Activated naive CD8-positive, alpha-beta T cell treated with anti-CD3 and anti-CD28 coated beads, Interleukin-2, amount 50 U/mL, for 16 hours (primary cell): ENCODE measurements around the gene SLCO3A1.

Experiments used
- DNase-seq: peaks from one replicate; pipeline ENCODE4 v3.0.0-alpha.2; 2020; ENCODE audit warnings: low read depth, low spot score

SLCO3A1 gene

DNA sequence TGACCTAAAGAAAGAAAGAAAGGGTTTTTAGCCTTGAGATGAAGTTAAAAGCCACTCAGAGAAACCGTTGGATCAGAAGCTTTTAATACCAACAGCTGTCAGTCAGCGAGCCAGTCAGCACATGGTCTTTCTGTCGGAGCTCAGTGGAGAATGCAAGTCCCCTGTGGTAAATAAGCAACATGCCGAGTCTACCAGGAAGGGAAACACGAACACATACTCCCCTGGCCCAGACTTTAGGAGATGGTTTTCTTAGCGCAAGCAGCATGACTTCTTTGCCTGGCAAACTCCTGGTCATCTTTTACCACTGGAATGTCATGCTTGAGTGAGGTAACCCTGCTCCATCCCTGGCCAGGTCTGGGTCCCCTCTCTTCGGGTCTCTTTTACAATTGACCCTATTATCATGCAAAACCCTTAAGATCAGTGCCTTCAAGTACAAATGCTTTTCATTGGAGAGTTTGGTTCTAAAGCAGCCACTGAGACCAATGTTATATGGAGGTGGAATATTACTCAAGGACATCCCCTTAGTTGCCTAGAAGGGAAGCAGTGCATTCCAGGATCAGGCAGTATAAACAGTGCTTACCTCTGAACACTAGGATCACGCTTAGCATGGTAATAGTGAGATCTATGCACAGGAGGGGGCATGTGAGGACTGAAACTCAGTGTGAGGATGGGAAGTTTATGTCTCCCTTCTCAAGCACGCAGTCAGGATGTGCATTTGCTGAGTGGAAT is 28.2 kb downstream of the SLCO3A1 start:
- DNase-seq = no peak

DNA sequence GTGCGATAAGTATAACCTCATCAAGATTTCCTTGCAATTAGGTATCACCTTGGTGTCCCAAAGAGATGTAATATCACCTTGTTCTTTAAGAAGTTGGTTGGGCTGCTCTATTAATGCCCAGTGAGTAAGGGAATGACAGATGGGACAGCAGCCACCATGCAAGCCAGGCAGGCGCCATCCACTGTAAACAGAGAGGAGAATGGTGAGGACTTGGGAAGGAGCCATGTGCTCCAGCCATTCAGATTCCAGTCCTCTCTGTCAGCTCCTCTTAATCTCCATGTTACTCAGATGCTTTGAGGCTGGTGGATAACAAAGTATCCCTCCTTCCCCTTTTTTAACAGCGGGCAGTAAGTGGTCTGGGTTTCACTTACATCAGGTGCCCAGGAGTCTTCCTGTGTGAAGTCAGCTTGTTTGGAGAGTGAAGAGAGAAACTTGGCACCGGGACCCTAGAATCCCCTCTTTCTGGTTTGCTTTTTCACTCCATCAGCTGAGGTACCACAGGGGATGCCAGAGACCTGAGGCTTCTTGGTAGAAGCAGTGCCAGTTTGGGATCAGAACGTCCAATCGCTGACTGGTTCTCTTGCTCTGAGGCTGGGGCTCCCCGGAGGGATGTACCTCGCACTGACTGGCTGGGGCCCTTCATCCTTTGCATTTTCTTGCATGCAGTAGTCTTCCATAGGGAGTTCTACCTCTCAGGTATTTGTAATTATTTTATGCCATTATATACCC is 29.5 kb downstream of the SLCO3A1 start:
- DNase-seq = no peak

DNA sequence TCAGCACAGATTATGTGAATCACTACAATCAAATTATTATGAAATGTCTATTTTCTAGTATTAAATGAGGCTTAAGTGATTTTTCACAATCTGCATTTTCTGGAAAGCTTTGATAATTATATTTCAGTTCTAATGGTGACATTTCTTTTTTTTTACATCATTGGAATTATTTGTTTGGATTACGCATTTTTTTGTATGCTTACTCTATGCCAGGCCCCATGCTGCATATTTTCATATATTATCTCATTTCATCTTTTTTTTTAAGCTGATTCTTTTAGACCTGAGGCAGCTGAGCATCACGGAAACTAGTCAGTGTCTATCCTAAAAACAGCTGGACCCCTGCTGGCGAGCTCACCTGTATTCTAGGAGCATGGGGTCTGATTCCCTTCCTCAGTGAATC is 31.1 kb downstream of the SLCO3A1 start:
- DNase-seq = no peak

DNA sequence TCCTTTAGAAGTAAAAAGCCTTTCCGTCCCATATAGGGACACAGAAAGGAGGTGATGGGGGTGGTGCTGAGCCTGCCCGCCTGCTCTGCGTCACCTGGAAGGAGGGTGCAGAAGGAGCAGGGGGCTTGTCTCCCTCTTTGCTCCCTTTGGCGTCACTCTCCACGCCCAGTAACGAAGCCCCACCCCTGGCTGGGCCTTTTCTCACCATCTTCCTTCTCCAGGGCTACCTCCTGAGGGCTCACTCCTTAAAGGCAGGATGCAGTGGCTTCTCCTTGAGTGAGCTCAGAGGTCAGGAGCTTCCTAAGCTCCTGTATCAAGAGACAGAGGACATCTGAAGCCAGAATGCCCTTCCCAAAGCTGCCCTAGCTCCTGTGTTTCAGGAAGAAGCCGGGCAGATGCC is 31.5 kb downstream of the SLCO3A1 start:
- no peak for DNase-seq

DNA sequence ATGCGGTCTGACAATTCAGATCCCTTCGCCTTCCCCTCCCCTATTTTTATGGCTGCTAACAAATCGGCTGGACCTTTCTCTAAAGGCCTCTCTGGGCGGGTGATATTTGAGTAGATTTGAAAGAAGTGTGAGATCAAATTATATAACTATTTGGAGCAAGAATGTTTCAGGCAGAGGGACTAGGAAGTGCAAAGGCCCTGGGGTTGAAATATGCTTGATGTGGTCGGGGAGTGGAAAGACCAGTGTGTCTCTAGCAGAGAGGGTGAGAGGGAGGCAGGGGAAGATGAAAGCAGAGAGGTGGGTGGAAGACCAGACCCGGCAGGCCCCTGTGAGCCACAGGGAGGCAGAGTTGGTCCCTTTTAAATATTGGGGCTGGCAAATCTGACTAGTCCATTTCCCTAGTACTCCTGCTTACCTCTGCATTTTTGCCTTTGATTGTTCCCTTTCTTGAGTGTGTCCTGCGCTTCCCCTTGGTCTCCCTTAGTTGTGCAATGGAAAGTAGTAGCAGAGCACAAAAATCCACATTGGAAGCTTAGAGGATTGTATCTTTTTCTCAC is 32.3 kb downstream of the SLCO3A1 start:
- DNase-seq = no peak

DNA sequence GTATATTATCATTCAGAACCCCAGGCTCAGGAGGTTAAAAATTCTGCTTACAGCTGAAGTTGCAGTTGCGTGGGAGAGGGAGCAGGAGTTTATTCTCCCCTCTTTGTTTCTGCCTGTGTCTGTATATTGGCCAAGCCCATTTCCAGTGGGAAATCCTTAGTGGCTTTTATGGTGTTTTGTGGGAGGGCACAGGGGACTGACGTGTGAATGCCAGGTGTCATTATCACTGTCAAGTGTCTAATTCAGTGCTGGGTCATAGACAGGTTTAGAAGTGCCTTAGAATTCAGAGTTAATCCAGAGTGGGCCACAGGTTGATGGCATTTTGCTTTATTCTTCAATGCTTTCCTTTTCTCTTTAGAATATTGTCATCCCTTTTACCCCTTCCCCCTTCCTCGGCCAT is 33.4 kb downstream of the SLCO3A1 start:
- no peak for DNase-seq

DNA sequence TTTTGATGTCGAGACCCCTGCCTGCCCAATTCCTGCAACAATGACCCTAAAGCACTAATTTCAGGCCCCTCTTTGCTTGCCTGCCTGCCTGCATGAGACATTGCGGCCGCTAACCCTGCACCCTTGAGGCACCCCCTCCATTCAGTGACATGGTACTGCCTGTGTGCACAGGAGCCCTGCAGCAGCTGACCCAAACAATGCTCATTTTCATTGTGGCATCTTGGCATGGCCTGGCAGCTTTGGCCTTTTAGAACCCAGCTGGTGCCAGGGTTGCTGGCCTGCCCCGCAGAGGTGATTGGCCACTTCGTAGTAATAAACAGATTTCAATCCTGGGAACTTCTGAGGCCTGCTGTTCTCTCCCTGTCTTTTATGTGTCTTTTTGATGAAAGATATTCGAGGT is 33.8 kb downstream of the SLCO3A1 start:
- no peak for DNase-seq

DNA sequence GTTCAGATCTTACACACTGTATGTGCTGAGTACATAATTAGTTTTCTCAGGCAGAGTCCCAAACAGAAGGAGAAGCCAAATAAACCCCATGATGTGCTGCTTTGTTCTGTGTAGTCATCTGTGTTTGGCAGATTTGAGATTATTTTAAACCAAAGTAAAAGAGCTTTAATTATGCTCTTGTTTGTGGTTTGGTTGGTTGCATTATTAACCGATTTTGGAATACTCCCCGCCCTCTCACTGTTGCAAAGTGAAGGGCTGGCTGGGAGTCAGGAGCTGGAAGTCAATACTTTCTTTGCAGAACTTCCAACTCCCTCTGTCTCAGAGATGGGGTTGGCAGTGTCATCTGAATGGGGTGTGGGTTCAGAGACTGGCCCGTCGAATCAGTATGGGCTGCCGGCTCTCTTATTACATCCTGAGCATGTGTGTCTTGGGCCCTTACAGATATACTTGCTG is 34.4 kb downstream of the SLCO3A1 start:
- no peak for DNase-seq

DNA sequence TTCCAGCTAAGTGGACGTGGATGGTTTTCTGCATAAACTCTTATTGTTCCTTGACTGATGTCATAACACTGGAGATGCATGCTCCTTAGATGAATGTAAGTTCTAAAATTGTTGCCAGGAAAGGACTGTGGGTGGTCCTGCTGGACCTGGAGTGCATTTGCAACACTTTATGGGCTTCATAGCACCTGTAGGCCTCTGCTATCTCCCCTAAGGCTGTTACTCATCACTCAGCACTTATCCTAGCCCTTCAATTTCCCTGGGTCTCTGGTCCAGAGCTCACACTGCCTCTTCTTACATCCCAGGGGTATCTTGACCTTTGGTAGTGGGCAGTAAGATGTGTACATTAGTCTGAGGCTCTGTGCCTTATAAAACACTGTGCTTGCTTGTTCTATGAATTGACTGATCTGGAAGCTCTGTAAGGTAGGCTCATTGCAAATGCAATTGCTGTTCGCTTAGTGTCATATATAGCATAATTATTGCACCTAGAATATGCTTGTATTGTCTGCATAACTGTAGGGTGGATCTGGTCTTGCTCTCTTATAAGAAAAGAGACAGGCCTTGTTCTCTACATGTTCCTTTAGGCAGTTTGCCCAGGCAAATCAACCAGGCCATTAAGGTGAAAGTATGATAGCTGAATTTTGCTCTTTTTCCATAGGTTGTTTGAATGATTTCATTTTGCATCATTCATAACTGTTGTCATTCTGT is 35.8 kb downstream of the SLCO3A1 start:
- no peak for DNase-seq

DNA sequence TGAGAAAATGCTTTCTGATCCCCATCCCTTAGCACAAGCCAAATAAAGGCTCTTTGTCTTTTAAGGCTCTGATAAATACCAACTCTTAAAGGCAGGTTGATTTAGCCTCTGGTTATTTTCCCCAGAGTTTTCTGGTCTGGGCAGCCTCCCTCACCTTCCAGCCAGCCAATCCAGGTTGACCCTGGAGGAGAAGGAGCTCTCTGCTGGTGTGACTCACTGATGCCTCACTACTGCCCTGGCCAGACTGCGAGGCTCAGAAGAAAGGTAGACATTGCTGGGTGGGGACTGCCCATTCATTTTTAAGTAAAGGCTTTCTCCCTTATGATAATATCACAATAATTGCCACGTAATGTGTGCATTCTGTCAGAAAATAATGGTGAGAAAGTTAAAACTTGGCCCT is 37.1 kb downstream of the SLCO3A1 start:
- no peak for DNase-seq

DNA sequence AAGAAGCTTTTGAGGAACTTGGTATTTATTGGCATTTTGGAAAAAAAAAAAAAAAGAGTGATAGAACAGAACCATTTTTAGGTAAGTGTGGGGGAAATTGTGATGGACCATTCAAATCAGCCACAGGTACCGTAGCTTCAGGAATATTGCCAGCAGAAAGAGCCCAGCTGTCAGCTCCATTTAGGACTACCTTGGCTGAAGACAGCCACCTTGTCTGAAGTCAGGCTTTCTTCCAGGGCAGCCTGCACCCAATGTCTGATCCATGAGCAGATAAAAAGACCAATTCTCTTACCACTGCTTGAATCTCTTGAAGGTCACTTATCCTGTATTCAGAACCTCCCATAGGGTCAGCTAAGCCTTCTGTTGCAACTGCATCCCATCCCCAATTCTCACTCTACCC is 37.6 kb downstream of the SLCO3A1 start:
- no peak for DNase-seq

DNA sequence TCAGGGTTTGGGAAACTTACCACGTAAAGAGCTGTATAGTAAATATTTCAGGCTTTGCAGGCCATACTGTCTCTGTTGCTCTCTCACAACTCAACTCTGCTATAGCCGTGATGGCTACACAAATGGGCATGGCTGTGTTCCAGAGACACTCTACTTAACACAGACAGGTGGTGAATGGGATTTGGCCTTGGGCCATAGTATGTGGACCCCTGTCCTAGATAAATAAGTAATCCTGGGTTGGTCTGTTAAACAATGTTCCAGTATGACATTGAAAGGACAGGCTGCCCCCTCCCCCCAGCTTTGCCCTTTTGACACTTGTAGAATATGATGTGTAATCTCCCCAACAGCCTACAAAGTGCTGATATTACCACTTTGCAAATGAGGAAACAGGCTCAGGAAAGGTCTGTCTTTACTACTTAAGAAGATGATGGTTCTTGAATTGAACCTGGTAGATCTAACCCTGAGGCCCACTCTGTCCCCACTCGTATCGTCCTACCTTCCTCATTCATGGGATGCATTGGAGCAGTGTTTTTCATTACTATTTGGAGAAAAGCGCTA is 38.4 kb downstream of the SLCO3A1 start:
- DNase-seq = no peak

DNA sequence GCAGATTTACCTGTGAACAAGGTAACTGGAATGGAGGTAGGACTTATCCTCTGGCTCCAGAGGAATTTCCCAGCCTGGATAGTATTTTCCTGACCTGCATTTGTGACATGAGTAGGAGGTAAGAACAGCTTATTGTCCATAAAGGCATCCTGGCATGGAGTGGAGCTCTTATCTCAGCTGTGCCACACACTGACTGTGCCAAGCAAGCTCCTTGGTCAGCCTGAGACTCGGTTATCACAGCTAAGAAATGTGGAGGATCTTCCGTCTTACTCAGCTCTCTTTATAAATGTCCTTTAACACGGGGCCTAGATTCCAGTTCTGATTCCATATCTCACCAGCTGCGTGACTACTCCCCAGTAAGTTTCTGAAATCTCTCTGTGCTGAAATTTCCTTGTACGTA is 38.9 kb downstream of the SLCO3A1 start:
- no peak for DNase-seq

DNA sequence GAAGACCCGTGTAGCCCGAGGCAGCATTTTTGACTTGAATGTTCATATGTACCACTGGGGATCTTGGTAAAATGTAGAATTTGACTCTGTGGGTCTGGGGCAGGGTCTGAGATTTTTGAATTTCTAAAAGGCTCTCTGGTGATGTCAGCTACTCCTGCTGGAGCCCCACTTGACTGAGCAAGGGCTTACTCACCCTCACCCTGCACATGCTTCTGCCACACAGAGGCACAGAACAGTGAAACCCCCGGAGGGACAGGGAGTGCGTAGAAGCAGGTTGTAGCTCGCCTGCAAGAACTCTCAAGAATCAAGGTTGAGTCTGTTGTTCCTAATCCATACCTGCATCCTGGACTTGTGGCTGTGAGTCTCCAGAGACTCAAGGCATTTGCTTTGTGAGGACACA is 41.1 kb downstream of the SLCO3A1 start:
- no peak for DNase-seq

DNA sequence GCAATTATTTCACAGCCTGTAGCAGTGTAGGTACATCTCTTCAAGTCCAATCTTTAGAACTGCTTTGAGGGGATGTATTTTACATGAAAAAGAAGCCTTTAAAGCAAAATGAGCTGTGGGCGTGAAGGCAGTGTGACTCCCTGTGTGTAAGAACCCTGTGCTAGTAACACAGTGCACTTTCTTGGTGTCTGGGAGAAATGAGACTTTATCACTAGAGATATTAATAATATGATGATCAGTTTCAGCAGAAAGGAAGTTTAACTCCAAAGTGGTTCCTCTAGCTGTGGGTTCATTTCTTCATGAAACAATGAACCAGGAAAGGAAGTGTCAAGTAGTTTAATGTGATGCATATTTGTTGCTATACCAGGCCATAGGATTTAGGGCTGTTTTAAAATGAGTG is 41.5 kb downstream of the SLCO3A1 start:
- no peak for DNase-seq

DNA sequence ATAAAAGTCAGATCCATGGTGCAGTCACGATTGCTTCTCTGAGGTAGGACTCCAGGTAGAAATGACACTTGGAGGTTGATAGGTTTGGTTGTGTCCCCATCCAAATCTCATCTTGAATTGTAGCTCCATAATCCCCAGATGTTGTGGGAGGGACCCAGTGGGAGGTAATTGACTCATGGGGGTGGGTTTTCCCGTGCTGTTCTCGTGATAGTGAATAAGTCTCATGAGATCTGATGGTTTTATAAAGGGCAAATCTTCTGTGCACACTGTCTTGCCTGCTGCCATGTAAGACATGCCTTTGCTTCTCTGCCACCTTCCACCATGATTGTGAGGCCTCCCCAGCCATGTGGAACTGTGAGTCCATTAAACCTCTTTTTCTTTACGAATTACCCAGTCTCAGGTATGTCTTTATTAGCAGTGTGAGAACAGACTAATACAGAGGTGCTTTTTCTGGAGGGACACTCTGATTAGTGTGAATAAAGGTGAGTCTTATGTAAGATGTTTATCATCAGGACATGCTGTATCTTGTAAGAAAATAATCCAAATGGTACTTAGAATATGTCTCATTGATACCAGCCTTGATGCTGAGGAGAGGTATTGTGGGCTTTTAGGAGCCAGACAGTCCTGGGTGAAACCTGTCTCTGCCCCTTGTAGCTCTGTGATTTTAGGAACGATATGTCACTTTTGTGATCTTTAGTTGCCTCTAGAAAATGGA is 43.0 kb downstream of the SLCO3A1 start:
- no peak for DNase-seq

DNA sequence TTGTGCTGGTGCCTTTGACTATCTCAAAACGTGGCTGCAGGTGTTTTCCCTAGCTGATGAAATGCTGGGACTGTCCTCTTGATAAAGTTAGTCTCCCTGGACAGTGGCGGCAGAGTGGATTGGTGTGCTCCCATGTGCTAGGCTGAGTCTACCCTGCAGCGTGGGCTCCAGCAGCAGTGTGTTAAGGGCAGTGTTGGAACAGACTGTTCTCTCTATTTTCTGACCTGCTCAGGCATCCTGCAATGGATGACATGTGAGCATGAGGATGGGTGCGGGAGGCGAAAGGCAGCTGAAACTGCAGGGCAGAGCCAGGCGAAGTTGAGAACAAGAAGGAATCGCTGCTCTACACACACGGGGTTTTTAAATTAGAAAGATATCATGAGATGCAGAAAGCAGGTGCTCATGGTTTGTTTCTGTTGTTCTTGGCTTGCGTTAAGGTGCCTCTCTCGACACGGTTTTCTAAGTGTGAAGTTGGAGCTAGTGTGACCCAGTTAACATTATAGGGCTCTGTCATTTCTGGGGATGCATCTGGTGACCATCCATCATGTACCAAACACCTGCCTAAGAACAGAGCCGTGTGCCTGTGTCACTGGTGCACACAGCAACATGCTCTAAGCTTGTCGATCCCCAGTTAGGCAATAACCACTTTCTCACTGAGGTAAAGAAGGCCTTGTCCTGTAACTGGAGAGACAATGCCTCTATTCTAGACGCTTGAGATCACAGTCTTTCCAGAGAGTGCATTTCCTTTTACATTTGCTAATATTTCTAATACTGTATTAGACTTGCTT is 44.3 kb downstream of the SLCO3A1 start:
- DNase-seq = no peak

DNA sequence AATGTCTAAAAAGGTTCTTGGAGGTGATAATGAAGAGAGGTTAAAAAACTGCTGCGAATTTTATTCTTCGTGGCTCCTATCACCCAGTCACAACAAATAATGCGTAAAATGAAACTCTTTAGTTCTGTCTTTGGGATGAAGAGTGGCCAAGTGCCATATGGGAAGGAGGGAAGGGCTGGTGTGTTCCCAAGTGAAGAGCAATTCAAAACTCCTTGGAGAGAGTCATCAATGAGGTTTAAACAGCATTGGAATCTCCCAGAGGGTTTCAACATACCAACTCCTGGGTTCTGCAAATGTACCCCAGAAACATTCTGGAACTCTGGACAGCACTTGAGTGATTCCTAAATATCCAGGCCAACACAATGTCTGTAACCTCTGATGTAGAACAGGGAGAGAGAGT is 45.3 kb downstream of the SLCO3A1 start:
- DNase-seq = no peak

DNA sequence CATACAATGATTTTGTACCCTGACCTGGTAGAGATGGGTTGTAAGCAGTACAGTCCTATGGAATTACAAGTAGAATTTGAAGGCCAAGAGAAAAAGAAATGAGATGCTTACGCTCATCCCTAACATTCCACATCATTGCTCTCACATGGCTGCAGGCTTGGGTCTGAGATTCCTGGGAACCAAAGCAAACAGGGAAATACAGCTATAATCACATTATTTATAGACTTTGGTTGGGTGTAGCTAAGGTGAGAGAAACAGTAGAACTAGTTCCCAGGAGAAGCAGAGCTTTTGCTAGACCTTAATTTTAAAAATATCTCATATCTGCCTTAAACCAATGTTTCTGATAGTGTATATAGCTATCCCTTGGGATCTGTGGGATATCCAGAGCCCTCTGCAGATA is 51.4 kb downstream of the SLCO3A1 start:
- DNase-seq = no peak

DNA sequence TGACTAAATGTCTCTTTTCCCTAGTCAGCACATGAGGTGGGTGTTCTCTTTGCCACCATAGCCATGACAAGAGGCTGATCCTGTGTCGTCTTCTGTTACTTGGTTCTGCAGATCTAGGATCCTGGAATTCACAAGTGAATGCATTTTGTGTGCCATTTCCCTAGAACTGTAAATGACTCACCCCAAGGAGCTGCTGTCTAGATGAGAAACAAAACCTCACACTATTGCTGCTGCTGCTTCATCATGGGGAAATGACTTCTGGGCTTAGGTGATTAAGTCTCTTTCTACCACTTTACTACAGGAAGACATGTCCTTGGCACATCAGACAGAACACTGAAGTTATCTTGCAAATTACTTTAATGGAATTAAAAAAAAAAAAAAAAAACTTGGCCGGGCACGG is 54.9 kb downstream of the SLCO3A1 start:
- DNase-seq = no peak

DNA sequence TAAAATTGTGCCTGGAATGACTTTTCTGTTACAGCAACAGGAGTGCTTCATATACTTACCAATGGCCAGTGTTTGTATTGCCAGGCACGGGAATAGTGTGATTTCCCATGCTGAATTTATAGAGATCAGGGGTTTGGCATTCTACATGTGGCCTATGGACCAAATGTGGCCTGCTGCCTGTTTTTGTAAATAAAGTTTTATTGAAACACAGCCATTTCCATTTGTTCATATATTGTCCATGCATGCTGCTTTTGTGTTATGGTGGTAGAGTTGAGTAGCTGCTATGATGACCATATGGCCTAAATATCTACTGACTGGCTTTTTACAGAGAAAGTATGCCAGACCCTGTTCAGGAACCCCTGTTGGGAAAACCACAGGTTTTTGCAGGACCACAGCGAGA is 55.6 kb downstream of the SLCO3A1 start:
- DNase-seq = no peak
